ENCODE measurements around the gene STPG2. TPM values are rescaled to one million over a fixed set of nuclear protein-coding genes. Genes with fewer than 3 reads are reported as not detected.
"Not testable (repeated sequence)": the region's sequence is repeated elsewhere in the genome, so short reads cannot be mapped to it uniquely, and the experiment has no call there.

STPG2 gene
- total RNA-seq, 6 experiments from 2014 or later = not detected

DNA sequence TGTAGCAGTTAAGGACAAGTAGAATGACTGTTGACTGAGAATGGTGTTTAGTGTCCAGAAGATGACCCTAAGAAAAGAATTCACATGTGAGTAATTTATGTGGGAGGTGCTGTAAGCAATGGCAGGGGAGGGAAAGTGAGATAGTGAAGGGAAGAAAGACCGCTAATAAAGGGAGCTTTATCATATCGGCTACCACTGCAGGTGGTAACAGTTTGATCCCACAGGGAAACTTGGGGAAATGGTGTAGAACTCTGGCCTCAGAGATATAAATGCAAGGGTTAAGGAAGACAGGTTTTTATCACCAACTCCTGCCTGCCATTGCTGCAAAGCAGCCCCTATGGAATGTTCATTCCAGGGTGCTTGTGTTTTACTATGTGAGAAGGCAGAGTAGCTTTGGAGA lies 489.6 kb downstream of the STPG2 start:
- no peak overlapping the region for H3K4me3 Mint-ChIP-seq
- TF ChIP-seq, protein P1, sequence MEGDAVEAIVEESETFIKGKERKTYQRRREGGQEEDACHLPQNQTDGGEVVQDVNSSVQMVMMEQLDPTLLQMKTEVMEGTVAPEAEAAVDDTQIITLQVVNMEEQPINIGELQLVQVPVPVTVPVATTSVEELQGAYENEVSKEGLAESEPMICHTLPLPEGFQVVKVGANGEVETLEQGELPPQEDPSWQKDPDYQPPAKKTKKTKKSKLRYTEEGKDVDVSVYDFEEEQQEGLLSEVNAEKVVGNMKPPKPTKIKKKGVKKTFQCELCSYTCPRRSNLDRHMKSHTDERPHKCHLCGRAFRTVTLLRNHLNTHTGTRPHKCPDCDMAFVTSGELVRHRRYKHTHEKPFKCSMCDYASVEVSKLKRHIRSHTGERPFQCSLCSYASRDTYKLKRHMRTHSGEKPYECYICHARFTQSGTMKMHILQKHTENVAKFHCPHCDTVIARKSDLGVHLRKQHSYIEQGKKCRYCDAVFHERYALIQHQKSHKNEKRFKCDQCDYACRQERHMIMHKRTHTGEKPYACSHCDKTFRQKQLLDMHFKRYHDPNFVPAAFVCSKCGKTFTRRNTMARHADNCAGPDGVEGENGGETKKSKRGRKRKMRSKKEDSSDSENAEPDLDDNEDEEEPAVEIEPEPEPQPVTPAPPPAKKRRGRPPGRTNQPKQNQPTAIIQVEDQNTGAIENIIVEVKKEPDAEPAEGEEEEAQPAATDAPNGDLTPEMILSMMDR (IDR thresholded peaks at IDR 0.05) = no peak
- no peak overlapping the region for H3K27ac Mint-ChIP-seq
- H3K27me3 Mint-ChIP-seq (ENCODE audit: insufficient read depth) = no peaks in the 10 kb centered on the region
- H3K9me3 Mint-ChIP-seq = peaks cover 13% of the 10 kb centered on the region
- no peaks in the 10 kb centered on the region for H3K36me3 Mint-ChIP-seq (ENCODE audit: low read depth)
- no peaks in the 10 kb centered on the region for H3K4me1 Mint-ChIP-seq (ENCODE audit: low read depth)
- DNase-seq = no peak

DNA sequence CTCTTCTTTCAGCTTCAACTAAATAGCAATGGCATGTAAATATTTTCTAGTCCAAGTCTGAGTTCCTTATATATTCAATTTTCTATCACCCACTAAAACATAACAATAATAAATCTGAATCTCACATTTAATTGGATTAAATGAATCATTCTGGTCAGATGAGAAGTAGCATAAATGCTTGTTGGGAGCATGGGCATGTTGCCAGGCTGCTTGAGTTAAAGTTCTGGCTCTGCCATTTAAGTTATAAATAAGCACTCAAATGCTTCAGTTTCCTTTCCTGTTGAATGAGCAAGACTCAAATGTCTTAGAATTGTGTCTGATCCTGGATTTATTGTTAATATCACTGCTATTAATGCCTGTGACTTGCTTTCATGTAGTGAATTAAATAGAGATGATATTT lies 496.3 kb downstream of the STPG2 start:
- no peak overlapping the region for H3K4me3 Mint-ChIP-seq
- H3K27me3 Mint-ChIP-seq (ENCODE audit: insufficient read depth) = no peaks in the 10 kb centered on the region
- no peak overlapping the region for H3K27ac Mint-ChIP-seq
- TF ChIP-seq, protein P1 (IDR thresholded peaks at IDR 0.05) = no peak
- no peak for DNase-seq
- H3K4me1 Mint-ChIP-seq (ENCODE audit: low read depth) = no peaks in the 10 kb centered on the region
- no peaks in the 10 kb centered on the region for H3K36me3 Mint-ChIP-seq (ENCODE audit: low read depth)
- H3K9me3 Mint-ChIP-seq = peaks cover 10% of the 10 kb centered on the region; the same call in 1 of the 2 replicates

- Mint-ChIP-seq H3K9me3 (peaks cover 10% of the 10 kb centered on the region; the same call in 1 of the 2 replicates), H3K4me1 (ENCODE audit: low read depth) (no peaks in the 10 kb centered on the region), H3K27ac (no peak overlapping the region), H3K36me3 (ENCODE audit: low read depth) (no peaks in the 10 kb centered on the region), H3K4me3 (no peak overlapping the region), H3K27me3 (ENCODE audit: insufficient read depth) (no peaks in the 10 kb centered on the region)
- DNase-seq = no peak
- TF ChIP-seq, protein P1 (IDR thresholded peaks at IDR 0.05) = no peak
Measured at GRCh38 chr4:97645071-97645821, 498.0 kb downstream of the STPG2 start.

GRCh38 chr4:97643179-97643578 lies 500.1 kb downstream of the STPG2 start:
- no peak for DNase-seq

DNA sequence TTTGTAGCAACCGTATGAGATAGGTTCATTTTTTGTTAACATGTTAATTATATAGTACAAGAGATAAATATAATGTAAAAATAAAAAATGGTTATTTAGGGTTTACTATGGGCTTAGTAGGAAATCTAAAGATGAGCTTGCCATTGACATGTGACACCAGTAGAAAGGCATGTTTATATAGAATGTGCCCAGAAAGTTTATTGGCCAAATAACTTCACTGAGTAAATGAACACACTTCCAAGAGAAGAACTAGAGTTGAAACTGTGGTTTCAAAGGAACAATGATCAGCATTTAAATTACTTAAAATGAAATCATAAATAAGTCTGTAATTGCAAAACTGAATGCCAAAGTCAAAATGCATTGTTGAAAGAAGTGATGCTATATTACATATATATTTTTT lies 503.3 kb downstream of the STPG2 start:
- DNase-seq = no peak
- H3K27me3 Mint-ChIP-seq (ENCODE audit: insufficient read depth) = no peaks in the 10 kb centered on the region
- TF ChIP-seq, protein P1 (IDR thresholded peaks at IDR 0.05) = no peak
- no peaks in the 10 kb centered on the region for H3K4me1 Mint-ChIP-seq (ENCODE audit: low read depth)
- no peaks in the 10 kb centered on the region for H3K36me3 Mint-ChIP-seq (ENCODE audit: low read depth)
- no peak overlapping the region for H3K4me3 Mint-ChIP-seq
- H3K27ac Mint-ChIP-seq = no peak overlapping the region
- H3K9me3 Mint-ChIP-seq = no peaks in the 10 kb centered on the region; the same call in 1 of the 2 replicates

More at GRCh38 chr4:97643179-97643578, 500.1 kb downstream of the STPG2 start:
- H3K27ac Mint-ChIP-seq = no peak overlapping the region
- H3K27me3 Mint-ChIP-seq (ENCODE audit: insufficient read depth) = no peaks in the 10 kb centered on the region
- 0 out of 2 replicates have a peak, but pooled peaks cover 6% of the 10 kb centered on the region for H3K9me3 Mint-ChIP-seq
- TF ChIP-seq, protein P1 (IDR thresholded peaks at IDR 0.05) = no peak
- no peaks in the 10 kb centered on the region for H3K36me3 Mint-ChIP-seq (ENCODE audit: low read depth)
- no peak overlapping the region for H3K4me3 Mint-ChIP-seq
- no peaks in the 10 kb centered on the region for H3K4me1 Mint-ChIP-seq (ENCODE audit: low read depth)

DNA sequence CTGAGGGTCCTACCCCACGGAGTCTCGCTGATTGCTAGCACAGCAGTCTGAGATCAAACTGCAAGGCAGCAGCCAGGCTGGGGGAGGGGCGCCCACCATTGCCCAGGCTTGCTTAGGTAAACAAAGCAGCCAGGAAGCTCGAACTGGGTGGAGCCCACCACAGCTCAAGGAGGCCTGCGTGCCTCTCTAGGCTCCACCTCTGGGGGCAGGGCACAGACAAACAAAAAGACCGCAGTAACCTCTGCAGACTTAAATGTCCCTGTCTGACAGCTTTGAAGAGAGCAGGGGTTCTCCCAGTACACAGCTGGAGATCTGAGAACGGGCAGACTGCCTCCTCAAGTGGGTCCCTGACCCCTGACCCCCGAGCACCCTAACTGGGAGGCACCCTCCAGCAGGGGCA lies 509.4 kb downstream of the STPG2 start:
- peaks cover 12% of the 10 kb centered on the region for H3K9me3 Mint-ChIP-seq
- not testable (repeated sequence) for H3K27ac Mint-ChIP-seq; H3K27me3 Mint-ChIP-seq (ENCODE audit: insufficient read depth); H3K36me3 Mint-ChIP-seq (ENCODE audit: low read depth); DNase-seq; H3K4me3 Mint-ChIP-seq; H3K4me1 Mint-ChIP-seq (ENCODE audit: low read depth)

Measured in HFFc6 (cell line).